Choroid plexus epithelial cell (primary cell): ENCODE results near the gene TEKT2.

ENCODE experiments used
- DNase-seq: peaks from one replicate; pipeline ENCODE4 v3.0.0-alpha.2; 2010; ENCODE audit warnings: low read depth
- H3K4me3 ChIP-seq: 2 replicates; pipeline ENCODE4 v1.5.1; 2011; ENCODE audit warnings: low read depth, mild to moderate bottlenecking, control low read depth, low read length, moderate library complexity
- CTCF ChIP-seq: conservative IDR thresholded peaks from 2 replicates; pipeline ENCODE4 v1.5.1; 2011; ENCODE audit warnings: low read depth, mild to moderate bottlenecking, control low read depth, inconsistent platforms, low read length, moderate library complexity

The TEKT2 gene

DNA sequence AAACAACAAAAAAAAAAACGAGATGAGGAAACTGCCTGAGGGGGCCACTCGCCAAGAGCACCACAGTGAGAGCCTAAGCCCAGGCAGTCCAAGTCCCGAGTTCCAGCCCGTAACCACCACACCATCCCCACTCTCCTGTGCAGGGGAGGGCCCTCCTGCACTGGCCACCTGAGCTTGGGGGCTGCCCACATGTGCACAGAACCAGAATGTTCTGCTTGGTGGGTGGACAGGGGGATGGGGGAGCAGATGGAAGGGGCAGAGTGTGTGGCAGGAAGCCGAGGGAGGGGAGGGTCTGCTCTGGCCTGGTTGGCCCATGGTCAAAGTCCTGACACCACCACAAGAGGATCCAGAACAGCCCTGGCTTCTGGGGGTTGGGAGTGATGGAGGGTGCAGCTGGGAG lies 22.4 kb downstream of the TEKT2 start:
- no peak overlapping the region for H3K4me3 ChIP-seq
- no peak for TF ChIP-seq CTCF
- no peak for DNase-seq

DNA sequence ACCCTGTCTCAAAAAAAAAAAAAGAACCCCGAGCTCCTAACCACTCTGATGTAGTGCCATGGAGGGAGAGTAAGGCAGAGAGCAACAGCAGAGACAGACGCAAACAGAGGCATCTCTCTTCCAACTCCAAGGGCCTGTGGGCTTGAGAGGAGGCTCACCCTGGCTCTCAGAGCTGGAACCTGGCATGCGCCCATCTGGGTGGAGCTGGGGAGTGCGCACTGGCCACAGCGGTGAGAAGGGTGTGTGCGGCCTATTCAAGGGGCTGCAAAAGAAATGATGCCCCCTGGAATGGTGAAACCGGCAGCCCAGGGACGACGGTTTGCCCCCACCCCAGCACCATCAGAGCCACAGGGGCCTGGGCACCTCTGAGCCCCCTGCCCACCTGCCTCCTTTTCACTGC lies 23.5 kb downstream of the TEKT2 start:
- no peak overlapping the region for H3K4me3 ChIP-seq
- no peak for DNase-seq
- no peak for TF ChIP-seq CTCF

- peak; percentile 36 for DNase-seq
- no peak for TF ChIP-seq CTCF
- H3K4me3 ChIP-seq: no peak overlapping the region
Observed at GRCh38 chr1:36108314-36108713, 24.4 kb downstream of the TEKT2 start.

GRCh38 chr1:36109041-36109679 lies 25.3 kb downstream of the TEKT2 start:
- H3K4me3 ChIP-seq: no peak overlapping the region
- DNase-seq: peak; percentile 90
- TF ChIP-seq CTCF: no peak

- TF ChIP-seq CTCF: no peak
- no peak overlapping the region for H3K4me3 ChIP-seq
- DNase-seq: no peak
Observed at GRCh38 chr1:36111151-36111550, 27.3 kb downstream of the TEKT2 start.

DNA sequence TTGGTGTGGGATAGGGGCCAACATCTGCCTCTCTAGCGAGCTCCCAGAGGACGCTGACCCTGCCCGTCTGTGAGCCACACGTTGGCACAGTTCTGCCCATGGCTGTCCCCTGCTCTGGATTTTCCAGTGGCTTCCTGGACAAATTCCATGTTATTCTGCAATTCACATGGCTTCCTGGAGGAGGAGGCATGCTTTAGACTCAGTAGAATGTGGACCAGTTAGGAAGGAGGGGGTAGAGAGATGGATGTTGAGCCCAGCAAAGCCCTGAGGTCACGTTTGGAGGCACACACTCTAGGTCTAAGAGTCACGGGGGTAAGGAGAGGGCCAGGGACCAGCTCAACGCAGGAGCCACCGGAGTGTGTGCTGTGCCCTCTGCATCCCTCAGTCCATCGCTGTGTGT lies 28.9 kb downstream of the TEKT2 start:
- DNase-seq: no peak
- TF ChIP-seq CTCF: no peak
- H3K4me3 ChIP-seq: no peak overlapping the region

GRCh38 chr1:36114371-36114770 lies 30.5 kb downstream of the TEKT2 start:
- no peak overlapping the region for H3K4me3 ChIP-seq
- no peak for TF ChIP-seq CTCF
- DNase-seq: no peak
